HG02759 (cell line): ENCODE results near the gene CLIP1.

ENCODE experiments used
- ATAC-seq: cut with Tn5 transposase; IDR thresholded peaks from one replicate; pipeline ENCODE4 v1.9.1; 2021; ENCODE audit warnings: mild to moderate bottlenecking, moderate library complexity; ENCODE audit not compliant: unreplicated experiment

The CLIP1 gene

GRCh38 chr12:122322501-122322900 is 100.0 kb downstream of the CLIP1 start:
- no peak for ATAC-seq

GRCh38 chr12:122318607-122319605 is 103.6 kb downstream of the CLIP1 start:
- no peak for ATAC-seq

GRCh38 chr12:122312926-122313325 is 109.5 kb downstream of the CLIP1 start:
- ATAC-seq, result no peak

- ATAC-seq, result no peak
Observed at GRCh38 chr12:122311696-122312095, 110.8 kb downstream of the CLIP1 start.

GRCh38 chr12:122310626-122311333 is 111.7 kb downstream of the CLIP1 start:
- ATAC-seq, result no peak

- no peak for ATAC-seq
Observed at GRCh38 chr12:122309564-122310121, 112.8 kb downstream of the CLIP1 start.

- ATAC-seq, result no peak
Observed at GRCh38 chr12:122308811-122309210, 113.7 kb downstream of the CLIP1 start.

- ATAC-seq, result no peak
Observed at GRCh38 chr12:122306407-122306806, 116.1 kb downstream of the CLIP1 start.

- no peak for ATAC-seq
Observed at GRCh38 chr12:122304924-122305323, 117.5 kb downstream of the CLIP1 start.

GRCh38 chr12:122303068-122303467 is 119.4 kb downstream of the CLIP1 start:
- ATAC-seq, result no peak

GRCh38 chr12:122298071-122298748 is 124.3 kb downstream of the CLIP1 start:
- no peak for ATAC-seq

- ATAC-seq, result no peak
Observed at GRCh38 chr12:122297494-122297893, 125.0 kb downstream of the CLIP1 start.

- ATAC-seq, result no peak
Observed at GRCh38 chr12:122295877-122296276, 126.6 kb downstream of the CLIP1 start.

- ATAC-seq, result no peak
Observed at GRCh38 chr12:122293081-122293480, 129.4 kb downstream of the CLIP1 start.

- ATAC-seq, result no peak
Observed at GRCh38 chr12:122291431-122291830, 131.0 kb downstream of the CLIP1 start.

- ATAC-seq, result no peak
Observed at GRCh38 chr12:122283680-122284079, 138.8 kb downstream of the CLIP1 start.

GRCh38 chr12:122282061-122282460 is 140.4 kb downstream of the CLIP1 start:
- ATAC-seq, result no peak

- ATAC-seq, result no peak
Observed at GRCh38 chr12:122276242-122276641, 146.2 kb downstream of the CLIP1 start.

GRCh38 chr12:122275459-122275858 is 147.0 kb downstream of the CLIP1 start:
- ATAC-seq, result no peak

GRCh38 chr12:122266230-122266901 is 156.1 kb downstream of the CLIP1 start, which contains the start of gene VPS33A:
TSS of gene VPS33A (minus strand) at chr12:122266494. CDS start at chr12:122266408, 86 bp downstream.
- peak; percentile 91 for ATAC-seq
